Stimulated activated CD4-positive, alpha-beta T cell treated with anti-CD3 and anti-CD28 coated beads, Interleukin-4, amount 100 ng/mL, for 24 hours (primary cell): ENCODE measurements around the gene IL12RB2.
"Not testable (repeated sequence)": the region's sequence is repeated elsewhere in the genome, so short reads cannot be mapped to it uniquely, and the experiment has no call there.

Experiments used
- DNase-seq: peaks from one replicate; pipeline ENCODE4 v3.0.0-alpha.2; 2020

The IL12RB2 gene

GRCh38 chr1:67434491-67434890, 126.8 kb downstream of the IL12RB2 start:
- DNase-seq = no peak

- no peak for DNase-seq
Observed at GRCh38 chr1:67436511-67437055, 128.9 kb downstream of the IL12RB2 start.

GRCh38 chr1:67437961-67438360, 130.3 kb downstream of the IL12RB2 start:
- no peak for DNase-seq

GRCh38 chr1:67439277-67440029, 131.8 kb downstream of the IL12RB2 start:
- no peak for DNase-seq

DNA sequence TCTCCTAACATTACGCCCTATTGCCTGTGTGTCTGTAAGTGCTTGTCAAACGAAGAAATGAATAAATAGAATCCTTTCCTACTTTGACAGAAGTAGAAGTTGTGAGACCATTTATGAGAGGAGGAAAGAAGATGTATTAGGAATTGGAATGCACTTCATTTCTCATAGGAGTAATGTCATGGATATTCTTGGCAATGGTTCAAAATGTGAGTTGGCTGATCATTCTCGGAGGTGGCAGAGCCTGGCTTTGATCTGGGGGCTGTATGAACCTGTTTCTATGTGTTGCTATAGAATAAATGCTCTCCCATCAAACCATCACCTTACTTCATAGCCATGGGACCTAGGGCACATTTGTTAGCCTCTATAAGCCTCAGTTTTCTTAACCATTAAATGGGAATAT, 132.7 kb downstream of the IL12RB2 start:
- DNase-seq = no peak

GRCh38 chr1:67441183-67441582, 133.5 kb downstream of the IL12RB2 start:
- DNase-seq = peak; percentile 73

- no peak for DNase-seq
Observed at GRCh38 chr1:67441739-67442281, 134.1 kb downstream of the IL12RB2 start.

- DNase-seq = not testable (repeated sequence)
Observed at GRCh38 chr1:67446014-67446413, 138.3 kb downstream of the IL12RB2 start.
